Measurements from ENCODE around the gene KRTAP4-4.
"Not testable (repeated sequence)": the region's sequence is repeated elsewhere in the genome, so short reads cannot be mapped to it uniquely, and the experiment has no call there.

The KRTAP4-4 gene

GRCh38 chr17:41148971-41149651 is 11.4 kb downstream of the KRTAP4-4 start:
- H3K9me3 ChIP-seq (ENCODE audit: control insufficient read depth, insufficient read depth, low read length); H3K36me3 ChIP-seq (ENCODE audit: control insufficient read depth, insufficient read depth, low read length); H3K4me1 ChIP-seq (ENCODE audit: control insufficient read depth, insufficient read depth, low read length); H3K27me3 ChIP-seq (ENCODE audit: control insufficient read depth, insufficient read depth, low read length); H3K27ac ChIP-seq (ENCODE audit: low read length); DNase-seq (ENCODE audit: low read depth, low spot score); H3K4me3 ChIP-seq (ENCODE audit: low read length): not testable (repeated sequence)
- WGBS (ENCODE audit: insufficient coverage, insufficient read length): no CpG with 5 or more reads among the region's 10 CpGs

GRCh38 chr17:41147531-41148204 is 12.9 kb downstream of the KRTAP4-4 start:
- no peaks in the 10 kb centered on the region for H3K9me3 ChIP-seq (ENCODE audit: control insufficient read depth, insufficient read depth, low read length)
- no peaks in the 10 kb centered on the region for H3K4me1 ChIP-seq (ENCODE audit: control insufficient read depth, insufficient read depth, low read length)
- H3K36me3 ChIP-seq (ENCODE audit: control insufficient read depth, insufficient read depth, low read length): no peaks in the 10 kb centered on the region
- no CpG with 5 or more reads among the region's 2 CpGs for WGBS (ENCODE audit: insufficient coverage, insufficient read length)
- H3K27ac ChIP-seq (ENCODE audit: low read length): no peak overlapping the region
- no peak for DNase-seq (ENCODE audit: low read depth, low spot score)
- no peak overlapping the region for H3K4me3 ChIP-seq (ENCODE audit: low read length)
- H3K27me3 ChIP-seq (ENCODE audit: control insufficient read depth, insufficient read depth, low read length): no peaks in the 10 kb centered on the region

GRCh38 chr17:41145261-41145660 is 15.3 kb downstream of the KRTAP4-4 start:
- no peak for DNase-seq (ENCODE audit: low read depth, low spot score)
- no CpG with 5 or more reads among the region's 2 CpGs for WGBS (ENCODE audit: insufficient coverage, insufficient read length)
- Histone ChIP-seq H3K9me3 (ENCODE audit: control insufficient read depth, insufficient read depth, low read length) (no peaks in the 10 kb centered on the region), H3K4me3 (ENCODE audit: low read length) (no peak overlapping the region), H3K4me1 (ENCODE audit: control insufficient read depth, insufficient read depth, low read length) (no peaks in the 10 kb centered on the region), H3K27me3 (ENCODE audit: control insufficient read depth, insufficient read depth, low read length) (no peaks in the 10 kb centered on the region), H3K27ac (ENCODE audit: low read length) (no peak overlapping the region), H3K36me3 (ENCODE audit: control insufficient read depth, insufficient read depth, low read length) (no peaks in the 10 kb centered on the region)

- Histone ChIP-seq H3K27me3 (ENCODE audit: control insufficient read depth, insufficient read depth, low read length) (no peaks in the 10 kb centered on the region), H3K36me3 (ENCODE audit: control insufficient read depth, insufficient read depth, low read length) (no peaks in the 10 kb centered on the region), H3K9me3 (ENCODE audit: control insufficient read depth, insufficient read depth, low read length) (no peaks in the 10 kb centered on the region), H3K4me3 (ENCODE audit: low read length) (no peak overlapping the region), H3K4me1 (ENCODE audit: control insufficient read depth, insufficient read depth, low read length) (no peaks in the 10 kb centered on the region), H3K27ac (ENCODE audit: low read length) (no peak overlapping the region)
- WGBS (ENCODE audit: insufficient coverage, insufficient read length): no CpG with 5 or more reads among the region's 1 CpG
- DNase-seq (ENCODE audit: low read depth, low spot score): no peak
These were observed 15.7 kb downstream of the KRTAP4-4 start for GRCh38 chr17:41144846-41145245.

DNA sequence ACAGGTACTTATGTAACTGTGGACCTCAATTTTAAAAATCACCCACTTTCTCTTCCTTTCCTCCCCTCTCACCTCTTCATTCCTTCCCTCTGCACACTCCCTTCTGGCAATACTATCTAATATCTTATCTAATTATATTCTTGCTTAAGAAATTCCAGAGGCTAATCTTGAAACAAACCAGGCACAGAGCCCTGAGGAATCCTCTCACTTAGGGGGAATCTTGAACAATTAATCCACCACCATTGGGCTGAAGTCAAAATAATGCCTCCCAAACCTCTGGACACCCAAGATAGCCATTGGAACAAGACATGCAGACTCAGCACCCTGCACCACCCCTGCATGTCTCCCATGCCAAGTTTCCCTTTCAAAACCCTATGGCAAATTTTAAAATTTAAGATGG is 19.2 kb downstream of the KRTAP4-4 start:
- no peaks in the 10 kb centered on the region for H3K36me3 ChIP-seq (ENCODE audit: control insufficient read depth, insufficient read depth, low read length)
- no peaks in the 10 kb centered on the region for H3K9me3 ChIP-seq (ENCODE audit: control insufficient read depth, insufficient read depth, low read length)
- no peak overlapping the region for H3K4me3 ChIP-seq (ENCODE audit: low read length)
- no peaks in the 10 kb centered on the region for H3K4me1 ChIP-seq (ENCODE audit: control insufficient read depth, insufficient read depth, low read length)
- no peak for DNase-seq (ENCODE audit: low read depth, low spot score)
- H3K27me3 ChIP-seq (ENCODE audit: control insufficient read depth, insufficient read depth, low read length): no peaks in the 10 kb centered on the region
- H3K27ac ChIP-seq (ENCODE audit: low read length): no peak overlapping the region

- Histone ChIP-seq H3K4me1 (ENCODE audit: control insufficient read depth, insufficient read depth, low read length) (no peaks in the 10 kb centered on the region), H3K4me3 (ENCODE audit: low read length) (no peak within 1 kb of the TSS), H3K36me3 (ENCODE audit: control insufficient read depth, insufficient read depth, low read length) (no peaks in the 10 kb centered on the region), H3K9me3 (ENCODE audit: control insufficient read depth, insufficient read depth, low read length) (no peaks in the 10 kb centered on the region), H3K27me3 (ENCODE audit: control insufficient read depth, insufficient read depth, low read length) (no peaks in the 10 kb centered on the region), H3K27ac (ENCODE audit: low read length) (no peak within 1 kb of the TSS)
- no CpG with 5 or more reads among the region's 6 CpGs for WGBS (ENCODE audit: insufficient coverage, insufficient read length)
- no peak for DNase-seq (ENCODE audit: low read depth, low spot score)
These were observed 20.0 kb downstream of the KRTAP4-4 start, which contains the start of gene KRTAP4-6 for GRCh38 chr17:41140360-41141131. TSS of gene KRTAP4-6 (minus strand) at chr17:41140544. CDS start at chr17:41140487, 57 bp downstream.

DNA sequence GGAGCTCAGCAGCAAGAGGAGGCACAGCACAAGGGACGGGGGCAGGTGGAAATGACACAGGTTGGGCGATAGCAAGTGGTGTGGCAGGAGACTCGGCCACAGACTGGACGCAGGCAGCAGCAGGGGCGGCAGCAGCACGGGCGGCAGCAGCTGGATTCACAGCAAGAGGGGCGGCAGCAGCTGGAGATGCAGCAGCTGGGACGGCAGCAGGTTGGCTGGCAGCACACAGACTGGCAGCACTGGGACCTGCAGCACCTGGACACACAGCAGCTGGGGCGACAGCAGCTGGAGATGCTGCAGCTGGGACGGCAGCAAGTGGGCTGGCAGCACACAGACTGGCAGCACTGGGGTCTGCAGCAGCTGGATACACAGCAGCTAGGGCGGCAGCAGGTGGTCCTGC is 20.7 kb downstream of the KRTAP4-4 start:
- not testable (repeated sequence) for H3K9me3 ChIP-seq (ENCODE audit: control insufficient read depth, insufficient read depth, low read length); DNase-seq (ENCODE audit: low read depth, low spot score); H3K4me3 ChIP-seq (ENCODE audit: low read length); H3K27me3 ChIP-seq (ENCODE audit: control insufficient read depth, insufficient read depth, low read length); H3K36me3 ChIP-seq (ENCODE audit: control insufficient read depth, insufficient read depth, low read length); H3K4me1 ChIP-seq (ENCODE audit: control insufficient read depth, insufficient read depth, low read length); H3K27ac ChIP-seq (ENCODE audit: low read length)
- no CpG with 5 or more reads among the region's 12 CpGs for WGBS (ENCODE audit: insufficient coverage, insufficient read length)

DNA sequence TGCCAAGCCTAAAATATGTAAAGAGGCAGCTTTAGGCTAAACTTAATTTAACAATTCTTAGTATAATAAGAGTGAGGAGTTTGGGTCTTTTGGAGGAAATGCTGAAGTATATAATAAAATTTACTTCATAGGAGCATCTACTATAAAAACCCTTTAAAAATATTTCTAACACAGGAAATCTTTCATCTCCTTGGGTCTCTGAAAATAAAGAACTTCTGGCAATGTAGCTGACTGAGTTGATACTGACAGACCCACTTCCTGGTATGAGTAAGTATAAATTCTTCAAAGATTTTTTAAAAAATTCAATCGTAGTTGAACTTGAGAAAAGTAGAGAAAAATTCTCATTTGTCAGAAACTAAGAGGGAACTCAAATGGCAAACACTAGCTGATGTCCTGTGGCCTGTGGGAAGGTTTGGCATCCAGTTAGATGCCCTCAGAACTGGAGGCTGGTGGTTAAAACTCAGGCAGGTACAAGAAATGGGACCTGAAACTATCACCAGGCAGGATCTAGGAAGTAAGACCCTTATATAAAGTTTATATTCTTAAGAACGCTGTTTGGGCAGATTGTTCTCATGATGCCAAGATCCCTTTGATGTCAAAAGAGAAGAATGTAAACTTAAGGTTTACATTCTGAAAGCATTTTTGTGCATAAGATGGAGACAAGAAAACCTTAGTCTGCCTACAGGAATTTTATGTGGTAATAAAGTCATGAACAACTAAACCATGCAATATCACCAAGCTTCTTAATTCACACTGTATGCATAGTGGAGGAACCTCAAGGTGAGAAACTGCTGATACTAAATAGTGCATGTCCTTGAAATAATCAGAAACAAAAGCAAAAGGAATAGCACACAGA is 26.4 kb downstream of the KRTAP4-4 start:
- Histone ChIP-seq H3K36me3 (ENCODE audit: control insufficient read depth, insufficient read depth, low read length) (no peaks in the 10 kb centered on the region), H3K9me3 (ENCODE audit: control insufficient read depth, insufficient read depth, low read length) (no peaks in the 10 kb centered on the region), H3K4me3 (ENCODE audit: low read length) (no peak overlapping the region), H3K27me3 (ENCODE audit: control insufficient read depth, insufficient read depth, low read length) (no peaks in the 10 kb centered on the region), H3K4me1 (ENCODE audit: control insufficient read depth, insufficient read depth, low read length) (no peaks in the 10 kb centered on the region), H3K27ac (ENCODE audit: low read length) (no peak overlapping the region)
- no CpG with 5 or more reads among the region's 2 CpGs for WGBS (ENCODE audit: insufficient coverage, insufficient read length)
- no peak for DNase-seq (ENCODE audit: low read depth, low spot score)

DNA sequence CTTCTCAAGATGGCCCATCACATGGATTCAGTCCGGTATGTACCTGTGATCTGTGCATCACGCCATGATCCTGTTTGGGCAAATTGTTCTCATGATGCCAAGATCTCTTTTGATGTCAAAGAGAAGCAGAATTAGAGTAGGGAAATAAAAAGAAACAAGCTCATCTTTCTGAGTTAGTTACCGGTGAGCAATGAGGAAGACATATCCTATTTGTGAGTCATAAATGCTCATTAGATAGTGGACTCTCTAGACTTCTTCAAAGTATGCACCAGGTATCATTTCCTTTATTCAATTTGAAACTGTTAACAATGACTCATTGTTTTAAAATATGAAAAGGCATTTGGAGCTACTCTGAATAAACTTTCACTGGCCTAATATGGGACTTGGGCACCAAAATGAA is 28.6 kb downstream of the KRTAP4-4 start:
- WGBS (ENCODE audit: insufficient coverage, insufficient read length): no CpG with 5 or more reads among the region's 3 CpGs
- DNase-seq (ENCODE audit: low read depth, low spot score): no peak
- Histone ChIP-seq H3K4me3 (ENCODE audit: low read length) (no peak overlapping the region), H3K4me1 (ENCODE audit: control insufficient read depth, insufficient read depth, low read length) (no peaks in the 10 kb centered on the region), H3K27me3 (ENCODE audit: control insufficient read depth, insufficient read depth, low read length) (no peaks in the 10 kb centered on the region), H3K27ac (ENCODE audit: low read length) (no peak overlapping the region), H3K9me3 (ENCODE audit: control insufficient read depth, insufficient read depth, low read length) (no peaks in the 10 kb centered on the region), H3K36me3 (ENCODE audit: control insufficient read depth, insufficient read depth, low read length) (no peaks in the 10 kb centered on the region)

DNA sequence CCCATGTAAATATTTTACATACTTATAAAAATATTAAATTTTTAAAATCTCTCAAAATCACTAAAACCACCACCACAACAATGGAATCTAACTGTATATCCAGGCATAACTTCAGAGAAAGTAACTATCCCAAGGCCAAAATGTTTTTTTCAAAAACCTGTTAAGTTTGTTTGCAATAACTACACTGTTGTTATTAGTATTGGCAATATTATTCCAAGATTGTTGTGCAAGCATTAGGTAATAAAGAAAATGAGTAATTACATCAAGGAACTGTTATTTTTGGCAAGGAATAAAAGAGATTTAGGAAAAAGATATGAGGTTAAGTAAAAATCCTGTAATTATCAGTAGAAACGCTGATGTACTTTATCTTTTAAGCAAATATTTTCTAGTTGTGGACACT is 33.2 kb downstream of the KRTAP4-4 start:
- Histone ChIP-seq H3K36me3 (ENCODE audit: control insufficient read depth, insufficient read depth, low read length) (no peaks in the 10 kb centered on the region), H3K27me3 (ENCODE audit: control insufficient read depth, insufficient read depth, low read length) (no peaks in the 10 kb centered on the region), H3K4me1 (ENCODE audit: control insufficient read depth, insufficient read depth, low read length) (no peaks in the 10 kb centered on the region), H3K4me3 (ENCODE audit: low read length) (no peak overlapping the region), H3K9me3 (ENCODE audit: control insufficient read depth, insufficient read depth, low read length) (no peaks in the 10 kb centered on the region), H3K27ac (ENCODE audit: low read length) (no peak overlapping the region)
- no CpG with 5 or more reads among the region's 1 CpG for WGBS (ENCODE audit: insufficient coverage, insufficient read length)
- no peak for DNase-seq (ENCODE audit: low read depth, low spot score)

Measured in iPS DF 6.9 (cell line).